Measurements from ENCODE around the gene YBX1.

GRCh38 chr1:42657201-42657600 is 25.0 kb upstream of the YBX1 start:
- TF ChIP-seq CTCF (conservative IDR thresholded peaks at IDR 0.05; ENCODE audit: low read depth, low read length): no peak
- no peak for TF ChIP-seq EZH2 (IDR thresholded peaks at IDR 0.05; ENCODE audit: low read length, unreplicated experiment)
- TF ChIP-seq EZH2phosphoT487 (IDR thresholded peaks at IDR 0.05; ENCODE audit: borderline replicate concordance, low read length): no peak
